ENCODE data around the gene ZFHX2. TPM values are rescaled to one million over a fixed set of nuclear protein-coding genes. Genes with fewer than 3 reads are reported as not detected.

ZFHX2 gene
- total and polyA plus RNA-seq, 2 of the 13 experiments (the other 11 are each of a cell fraction or from before 2014, with no cell fraction given), result 0.17 to 0.44 TPM

GRCh38 chr14:23567186-23568020 is 15.8 kb upstream of the ZFHX2 start, which contains the start of gene AP1G2 (continued):
- TF ChIP-seq HOXD1 (CRISPR knock-in tag; IDR thresholded peaks at IDR 0.05), result peak; percentile 91
- peak; percentile 85; the same call in 1 of the 2 replicates for TF ChIP-seq ZBTB3 (CRISPR knock-in tag; IDR thresholded peaks at IDR 0.05; ENCODE audit: borderline replicate concordance, low read depth)
- no peak for TF ChIP-seq RFX1 (IDR thresholded peaks at IDR 0.05)
- TF ChIP-seq TEF (CRISPR knock-in tag; IDR thresholded peaks at IDR 0.05), result 0 out of 2 replicates have a peak, but pooled peaks have one; percentile 69
- peak; percentile 76; the same call in 1 of the 2 replicates for TF ChIP-seq NAIF1 (CRISPR knock-in tag; IDR thresholded peaks at IDR 0.05; ENCODE audit: borderline replicate concordance)
- no peak for TF ChIP-seq CBX2 (IDR thresholded peaks at IDR 0.05; ENCODE audit: low read depth, low read length)
- TF ChIP-seq CBX2 (CRISPR knock-in tag; IDR thresholded peaks at IDR 0.05; ENCODE audit: low read depth), result no peak
- peak; percentile 93 for TF ChIP-seq KDM5B (CRISPR knock-in tag; IDR thresholded peaks at IDR 0.05; ENCODE audit: borderline replicate concordance)
- no peak for TF ChIP-seq ZMAT5 (CRISPR knock-in tag; IDR thresholded peaks at IDR 0.05; ENCODE audit: borderline replicate concordance, low read depth)
- peak; percentile 86; the same call in 1 of the 2 replicates for TF ChIP-seq SALL2 (CRISPR knock-in tag; IDR thresholded peaks at IDR 0.05)
- TF ChIP-seq NR2F2 (IDR thresholded peaks at IDR 0.05; ENCODE audit: borderline replicate concordance, low read depth), result no peak
- TF ChIP-seq MTF2 (CRISPR knock-in tag; IDR thresholded peaks at IDR 0.05; ENCODE audit: borderline replicate concordance), result no peak
- TF ChIP-seq ZBTB20 (CRISPR knock-in tag; IDR thresholded peaks at IDR 0.05; ENCODE audit: borderline replicate concordance, low read depth), result peak; percentile 87; the same call in 1 of the 2 replicates
- TF ChIP-seq IRF9 (CRISPR knock-in tag; IDR thresholded peaks at IDR 0.05; ENCODE audit: borderline replicate concordance), result no peak
- TF ChIP-seq ZNF747 (CRISPR knock-in tag; IDR thresholded peaks at IDR 0.05; ENCODE audit: borderline replicate concordance), result peak; percentile 43; the same call in 1 of the 2 replicates
- TF ChIP-seq ZNF547 (CRISPR knock-in tag; IDR thresholded peaks at IDR 0.05), result no peak; the same call in 1 of the 2 replicates
- peak; percentile 94; the same call in 1 of the 2 replicates for TF ChIP-seq ARNT2 (CRISPR knock-in tag; IDR thresholded peaks at IDR 0.05; ENCODE audit: low read depth)
- TF ChIP-seq HMGA1 (CRISPR knock-in tag; conservative IDR thresholded peaks at IDR 0.05), result no peak
- TF ChIP-seq MIXL1 (CRISPR knock-in tag; IDR thresholded peaks at IDR 0.05), result peak; percentile 69; the same call in 1 of the 2 replicates
- peak; percentile 74 for TF ChIP-seq MYC (CRISPR knock-in tag; IDR thresholded peaks at IDR 0.05; ENCODE audit: borderline replicate concordance)
- TF ChIP-seq TSC22D2 (CRISPR knock-in tag; IDR thresholded peaks at IDR 0.05; ENCODE audit: borderline replicate concordance), result peak; percentile 85; the same call in 1 of the 2 replicates
- TF ChIP-seq HMG20B (CRISPR knock-in tag; conservative IDR thresholded peaks at IDR 0.05), result peak; percentile 83; the same call in 1 of the 2 replicates
- TF ChIP-seq ZNF644 (CRISPR knock-in tag; IDR thresholded peaks at IDR 0.05; ENCODE audit: low read depth), result peak; percentile 60; the same call in 1 of the 2 replicates
- peak; percentile 89; the same call in 1 of the 2 replicates for TF ChIP-seq THAP9 (CRISPR knock-in tag; IDR thresholded peaks at IDR 0.05; ENCODE audit: borderline replicate concordance)

All from HepG2 (cell line).